Prostate gland (tissue), 2 donors: ENCODE results near the gene LANCL1. TPM values are rescaled to one million over a fixed set of nuclear protein-coding genes. Genes with fewer than 3 reads are reported as not detected.

Experiments used
- DNase-seq: peaks from one replicate; pipeline ENCODE4 v3.0.0-alpha.2; 2019; ENCODE audit warnings: low spot score
- H3K27ac ChIP-seq, 2 donors: fragments of 200-600 bp; sonication (generic); 2 replicates each; pipeline ENCODE4 v1.5.1; 2017 to 2019
- H3K27me3 ChIP-seq: fragments of 200-600 bp; sonication (generic); replicated peaks from 2 replicates; pipeline ENCODE4 v1.5.1; 2019; ENCODE audit not compliant: insufficient read depth
- H3K36me3 ChIP-seq, 2 donors: fragments of 200-600 bp; sonication (generic); 1 replicate in 1 of 2; 2 replicates in 1 of 2; pipeline versions ENCODE4 v1.5.1 to v1.8.1; 2017 to 2019
- H3K4me1 ChIP-seq: fragments of 200-600 bp; sonication (generic); replicated peaks from 2 replicates; pipeline ENCODE4 v1.5.1; 2019
- H3K4me3 ChIP-seq, 2 donors: fragments of 200-600 bp; sonication (generic); 2 replicates each; pipeline ENCODE4 v1.5.1; 2017 to 2019
- H3K9me3 ChIP-seq: fragments of 200-600 bp; sonication (generic); 2 replicates; pipeline ENCODE4 v1.5.1; 2017
- CTCF ChIP-seq, 4 experiments: fragments of 200-600 bp in 2 of 4; fragments of 450-650 bp in 2 of 4; sonication (generic) in 2 of 4; IDR thresholded peaks; 1 replicate in 3 of 4; 2 replicates in 1 of 4; pipeline ENCODE4 v1.5.1; 2016 to 2019; ENCODE audit warnings: antibody characterized with exemption in 4 of 4, mild to moderate bottlenecking in 2 of 4, moderate library complexity in 2 of 4
- POLR2A ChIP-seq: fragments of 450-650 bp; IDR thresholded peaks from one replicate; pipeline ENCODE4 v1.6.1; 2016; ENCODE audit warnings: antibody characterized with exemption, mild to moderate bottlenecking
- POLR2AphosphoS5 ChIP-seq: sonication (generic); formaldehyde crosslinking; IDR thresholded peaks from one replicate; pipeline ENCODE4 v1.6.1; 2017; ENCODE audit warnings: antibody characterized with exemption
- WGBS: methylation state at CpG from one replicate; pipeline ENCODE4 v1.1.5; 2018; 5-methylcytosine and 5-hydroxymethylcytosine counted together
- intact Hi-C: fragments of 100-400 bp; cut with DNase I; formaldehyde crosslinking; loops from one replicate; pipeline ENCODE4 v1.14.2; 2022
- total RNA-seq, 2 donors: library from RNA; depleted of rRNA; stranded (reverse); fragments of >200 nt; gene quantifications; one replicate each; pipeline ENCODE4 v1.1.0, GENCODE V29; 2016

The LANCL1 gene
- total RNA-seq, 2 donors from 2014 or later, result 48.2 to 50.1 TPM

- Histone ChIP-seq H3K4me1 (no peaks in the 10 kb centered on the region), H3K27me3 (no peaks in the 10 kb centered on the region), H3K9me3 (no peaks in the 10 kb centered on the region), H3K36me3 (no peaks in the 10 kb centered on the region), H3K4me3 (no peak overlapping the region), H3K27ac (no peak overlapping the region)
- no peak for DNase-seq
- intact Hi-C loops, result no loop called here
- peak; percentile 44 to 59 (median 56) for TF ChIP-seq CTCF (IDR thresholded peaks at IDR 0.05)
- no peak for TF ChIP-seq POLR2AphosphoS5
- WGBS, result 13% methylated on average over 7 of the region's 7 CpGs
Observed at GRCh38 chr2:210503001-210503623, 26.6 kb upstream of the LANCL1 start.

GRCh38 chr2:210496512-210496911 is 20.0 kb upstream of the LANCL1 start:
- no peak for DNase-seq
- TF ChIP-seq POLR2AphosphoS5 (no peak), CTCF (IDR thresholded peaks at IDR 0.05) (no peak)
- intact Hi-C loops, result no loop called here
- Histone ChIP-seq H3K36me3 (no peaks in the 10 kb centered on the region), H3K9me3 (no peaks in the 10 kb centered on the region), H3K27ac (no peak overlapping the region), H3K27me3 (no peaks in the 10 kb centered on the region), H3K4me3 (no peak overlapping the region), H3K4me1 (no peaks in the 10 kb centered on the region)
- WGBS, result 64% methylated on average over 3 of the region's 3 CpGs

- TF ChIP-seq POLR2A (no peak), CTCF (IDR thresholded peaks at IDR 0.05) (no peak), POLR2AphosphoS5 (no peak)
- WGBS, result 60% methylated on average over 3 of the region's 3 CpGs
- no peaks in the 10 kb centered on the region for H3K27me3 ChIP-seq
Observed at GRCh38 chr2:210493528-210493927, 17.0 kb upstream of the LANCL1 start.

DNA sequence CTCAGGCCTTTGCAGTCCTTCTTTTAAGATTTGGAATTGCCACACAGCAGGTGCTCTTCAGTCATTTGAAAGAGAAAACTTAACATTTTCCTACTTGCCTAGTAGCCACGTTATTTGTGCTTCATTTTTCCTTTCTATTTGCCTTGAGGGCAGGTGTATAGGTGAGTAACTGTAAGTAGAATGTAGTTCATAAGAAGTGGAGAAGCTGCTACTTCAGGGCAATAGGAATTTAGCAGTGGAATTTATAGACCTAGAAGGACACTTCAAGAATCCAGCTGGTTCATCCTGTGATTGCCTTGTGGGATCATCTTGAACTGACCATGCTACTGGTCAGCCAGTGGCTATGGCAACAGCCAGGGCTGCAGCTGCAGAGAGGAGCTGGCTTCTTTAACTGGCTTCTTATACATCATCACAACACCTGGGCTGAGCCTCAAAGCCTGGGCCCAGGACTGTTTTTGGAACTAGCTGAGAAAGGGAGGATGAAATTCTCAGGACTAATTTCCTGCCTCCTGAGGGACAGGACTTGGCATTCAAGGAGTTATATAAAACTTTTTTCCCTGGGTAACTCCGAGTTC is 5.1 kb upstream of the LANCL1 start:
- H3K4me3 ChIP-seq, result no peak overlapping the region
- no peaks in the 10 kb centered on the region for H3K27me3 ChIP-seq
- 62% methylated on average over 2 of the region's 2 CpGs for WGBS
- intact Hi-C loops, result no loop called here
- no peak overlapping the region for H3K27ac ChIP-seq
- DNase-seq, result no peak
- no peaks in the 10 kb centered on the region for H3K9me3 ChIP-seq
- no peaks in the 10 kb centered on the region for H3K4me1 ChIP-seq
- no peaks in the 10 kb centered on the region for H3K36me3 ChIP-seq
- TF ChIP-seq POLR2AphosphoS5, result no peak
- no peak for TF ChIP-seq CTCF (IDR thresholded peaks at IDR 0.05)
- no peak for TF ChIP-seq POLR2A

More at GRCh38 chr2:210493528-210493927, 17.0 kb upstream of the LANCL1 start:
- no peaks in the 10 kb centered on the region for H3K4me1 ChIP-seq
- H3K27ac ChIP-seq, result no peak overlapping the region
- DNase-seq, result no peak
- intact Hi-C loops, result no loop called here
- H3K36me3 ChIP-seq, result no peaks in the 10 kb centered on the region
- H3K4me3 ChIP-seq, result no peak overlapping the region
- no peaks in the 10 kb centered on the region for H3K9me3 ChIP-seq

- H3K9me3 ChIP-seq, result no peaks in the 10 kb centered on the region
- no peak for DNase-seq
- H3K4me1 ChIP-seq, result no peaks in the 10 kb centered on the region
- no peak for TF ChIP-seq POLR2A
- no peak for TF ChIP-seq CTCF (IDR thresholded peaks at IDR 0.05)
- no peak for TF ChIP-seq POLR2AphosphoS5
- H3K36me3 ChIP-seq, result no peaks in the 10 kb centered on the region
- no peaks in the 10 kb centered on the region for H3K27me3 ChIP-seq
- H3K27ac ChIP-seq, result no peak overlapping the region
- no peak overlapping the region for H3K4me3 ChIP-seq
- intact Hi-C loops, result no loop called here
- WGBS, result 78% methylated on average over 2 of the region's 2 CpGs
Observed at GRCh38 chr2:210480764-210481163, 4.2 kb upstream of the LANCL1 start.
